HEK293T (cell line): Measurements from ENCODE around the gene POU2F3.

Experiments used
- CTCF ChIA-PET: fragments of 350-600 bp; formaldehyde crosslinking; extraction: SDS; loops from one replicate; lab custom pipeline; 2021; ENCODE audit warnings: antibody characterized with exemption, inconsistent platforms; lab: Yijun Ruan, JAX
- POLR2A ChIA-PET: fragments of 350-600 bp; formaldehyde crosslinking; extraction: SDS; loops from one replicate; lab custom pipeline; 2020; ENCODE audit warnings: antibody characterized with exemption, inconsistent platforms; lab: Yijun Ruan, JAX
- DNase-seq: peaks from one replicate; pipeline ENCODE4 v3.0.0; 2012; ENCODE audit warnings: mixed read lengths; ENCODE audit errors: extremely low spot score
- ARNT ChIP-seq: fragments of 450-650 bp; IDR thresholded peaks from 2 replicates; pipeline ENCODE4 v1.6.1; 2017; ENCODE audit warnings: mild to moderate bottlenecking
- BHLHE40 ChIP-seq: fragments of 450-650 bp; IDR thresholded peaks from 2 replicates; pipeline ENCODE4 v1.6.1; 2016; ENCODE audit warnings: mild to moderate bottlenecking, moderate library complexity, borderline replicate concordance
- CTBP1 ChIP-seq: fragments of 450-650 bp; IDR thresholded peaks from 2 replicates; pipeline ENCODE4 v1.6.1; 2016; ENCODE audit warnings: borderline replicate concordance
- ELF4 ChIP-seq: fragments of 450-650 bp; IDR thresholded peaks from 2 replicates; pipeline ENCODE4 v1.6.1; 2017; ENCODE audit warnings: antibody characterized with exemption
- FOXA1 ChIP-seq: fragments of 450-650 bp; IDR thresholded peaks from 2 replicates; pipeline ENCODE4 v1.6.1; 2016; ENCODE audit warnings: mild to moderate bottlenecking
- FOXK2 ChIP-seq: fragments of 450-650 bp; IDR thresholded peaks from 2 replicates; pipeline ENCODE4 v1.6.1; 2016; ENCODE audit warnings: mild to moderate bottlenecking
- FOXM1 ChIP-seq: fragments of 450-650 bp; IDR thresholded peaks from 2 replicates; pipeline ENCODE4 v1.6.1; 2017; ENCODE audit warnings: mild to moderate bottlenecking, borderline replicate concordance
- HDGF ChIP-seq: fragments of 450-650 bp; IDR thresholded peaks from 2 replicates; pipeline ENCODE4 v1.6.1; 2017; ENCODE audit warnings: antibody characterized with exemption, borderline replicate concordance
- L3MBTL2 ChIP-seq: fragments of 450-650 bp; conservative IDR thresholded peaks from 2 replicates; pipeline ENCODE4 v1.6.1; 2016; ENCODE audit warnings: mild to moderate bottlenecking
- LEF1 ChIP-seq: fragments of 450-650 bp; IDR thresholded peaks from 2 replicates; pipeline ENCODE4 v1.6.1; 2017; ENCODE audit warnings: mild to moderate bottlenecking, borderline replicate concordance
- NFRKB ChIP-seq: fragments of 450-650 bp; IDR thresholded peaks from 2 replicates; pipeline ENCODE4 v1.6.1; 2016; ENCODE audit warnings: mild to moderate bottlenecking, moderate library complexity
- SP1 ChIP-seq: fragments of 450-650 bp; IDR thresholded peaks from 2 replicates; pipeline ENCODE4 v1.6.1; 2017
- SUZ12 ChIP-seq: fragments of 450-650 bp; IDR thresholded peaks from 2 replicates; pipeline ENCODE4 v1.6.1; 2016; ENCODE audit warnings: mild to moderate bottlenecking
- TARDBP ChIP-seq: fragments of 450-650 bp; IDR thresholded peaks from 2 replicates; pipeline ENCODE4 v1.6.1; 2016
- ZNF384 ChIP-seq: fragments of 450-650 bp; IDR thresholded peaks from 2 replicates; pipeline ENCODE4 v1.6.1; 2016
- TF ChIP-seq, protein P1 (sequence below): fragments of 450-650 bp; IDR thresholded peaks from 2 replicates; pipeline ENCODE4 v1.6.1; 2016

The POU2F3 gene

DNA sequence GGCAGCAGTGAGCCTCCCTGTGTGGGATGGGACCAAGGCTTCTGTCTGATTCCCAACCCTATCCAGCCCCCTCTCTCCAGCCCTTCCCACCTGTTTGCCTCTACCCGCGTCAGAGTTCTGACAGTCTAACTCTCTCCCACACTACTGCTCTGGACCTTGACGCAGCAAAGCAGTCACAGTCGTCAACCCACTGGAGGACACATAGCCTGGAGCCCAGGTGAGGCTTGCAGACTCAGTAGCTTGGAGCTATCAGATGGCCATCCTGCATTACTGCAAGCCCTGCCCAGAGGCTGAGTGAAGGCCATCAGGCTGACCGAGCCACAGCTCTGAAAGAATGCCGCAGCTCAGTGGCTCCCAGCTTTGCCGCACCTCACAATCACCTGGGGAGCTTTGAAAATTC is 25.4 kb upstream of the POU2F3 start:
- TF ChIP-seq BHLHE40 (no peak), FOXK2 (no peak), LEF1 (no peak), L3MBTL2 (no peak), ARNT (no peak), NFRKB (no peak), HDGF (no peak), SUZ12 (no peak), SP1 (no peak)
- CTCF ChIA-PET, result interaction anchor here (1.5 kb wide), 1 partner anchor 33 kb away, joined by 4 read pairs; no protein-coding TSS in a partner anchor
- POLR2A ChIA-PET, result interaction anchor here (2.1 kb wide), 1 partner anchor 11 kb away, joined by 6 read pairs; no protein-coding TSS in a partner anchor
- no peak for DNase-seq

DNA sequence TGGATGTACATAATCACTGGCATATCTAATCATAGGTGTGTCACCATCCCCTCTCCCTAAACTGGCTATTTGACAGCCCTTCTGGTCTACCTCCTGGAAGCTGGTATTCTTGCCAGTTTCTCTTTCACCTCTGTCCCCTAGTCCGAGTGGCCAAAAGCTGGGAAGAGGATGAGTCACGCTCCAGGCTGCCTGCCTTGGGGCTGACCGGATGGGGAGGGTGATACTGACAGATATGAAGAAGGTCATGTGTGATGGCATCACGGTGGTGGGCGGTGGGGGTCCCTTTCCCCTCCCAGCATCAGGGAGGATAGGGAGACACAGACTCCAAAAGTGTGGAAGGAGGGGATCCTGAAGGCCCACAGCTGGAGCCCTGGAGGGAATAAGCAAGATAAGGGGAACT is 24.3 kb upstream of the POU2F3 start:
- ChIA-PET POLR2A (interaction anchor here (1.1 kb wide), 1 partner anchor 19 kb away, joined by 6 read pairs; no protein-coding TSS in a partner anchor), CTCF (no interaction called here)
- no peak for TF ChIP-seq FOXM1
- TF ChIP-seq BHLHE40, result no peak
- TF ChIP-seq FOXK2, result no peak
- TF ChIP-seq TARDBP, result no peak
- no peak for TF ChIP-seq ZNF384
- no peak for TF ChIP-seq SUZ12
- no peak for DNase-seq

DNA sequence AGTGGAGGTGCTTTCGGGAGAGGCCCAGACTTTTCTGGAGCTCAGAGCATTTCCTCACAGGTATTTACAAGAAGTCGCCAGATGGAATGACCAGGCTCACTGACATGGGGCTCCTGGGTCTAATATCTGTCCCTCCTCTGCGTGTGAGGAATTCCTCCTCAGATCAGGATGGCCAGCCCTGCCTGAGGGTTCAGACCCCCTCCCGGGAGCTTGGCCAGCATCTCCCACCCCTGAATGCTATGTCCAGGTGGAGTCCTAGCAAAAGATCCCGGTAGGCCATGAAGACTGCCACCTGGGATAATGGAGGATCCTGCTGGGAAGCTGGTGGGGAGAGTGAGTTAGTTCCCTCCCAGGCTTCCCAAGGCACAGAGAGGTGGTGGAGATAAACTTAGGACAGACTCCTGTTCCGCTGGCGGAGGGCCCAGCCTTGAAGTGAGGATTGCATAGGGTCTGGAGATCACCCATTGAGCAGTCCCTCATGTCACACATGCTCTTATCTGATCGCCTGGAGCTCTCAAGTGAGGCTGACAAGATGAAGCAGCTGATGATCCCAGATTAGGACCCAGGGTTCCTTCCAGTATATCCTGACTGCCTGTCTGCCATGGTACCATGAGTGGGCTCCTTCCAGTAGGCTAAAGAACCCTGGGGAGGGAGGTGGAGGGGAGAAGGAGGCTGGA is 23.4 kb upstream of the POU2F3 start:
- no peak for TF ChIP-seq LEF1
- TF ChIP-seq FOXM1, result no peak
- TF ChIP-seq NFRKB, result no peak
- TF ChIP-seq SP1, result no peak
- no peak for TF ChIP-seq ELF4
- TF ChIP-seq ARNT, result no peak
- no peak for TF ChIP-seq CTBP1
- CTCF ChIA-PET, result no interaction called here
- DNase-seq, result no peak
- POLR2A ChIA-PET, result no interaction called here

DNA sequence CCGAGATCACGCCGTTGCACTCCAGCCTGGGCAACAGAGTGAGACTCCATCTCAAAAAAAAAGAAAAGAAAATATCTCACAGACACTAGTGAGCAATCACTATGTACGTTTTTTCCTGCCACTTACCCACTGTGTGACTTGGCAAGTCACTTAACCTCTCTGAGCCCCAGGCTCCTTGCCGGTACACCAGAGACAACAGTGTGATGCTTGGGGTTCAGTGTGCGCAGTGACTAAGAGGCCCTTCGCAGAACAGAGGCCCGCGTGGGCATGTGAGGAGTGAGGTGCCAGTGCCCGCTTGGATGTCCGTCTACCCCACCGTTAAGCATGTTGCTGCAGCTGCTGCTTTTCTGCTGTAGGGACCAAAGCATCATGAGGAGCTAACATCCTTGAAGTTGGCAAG is 22.4 kb upstream of the POU2F3 start:
- CTCF ChIA-PET, result no interaction called here
- POLR2A ChIA-PET, result no interaction called here
- DNase-seq, result no peak
- no peak for TF ChIP-seq ELF4
- no peak for TF ChIP-seq NFRKB
- TF ChIP-seq L3MBTL2, result no peak
- no peak for TF ChIP-seq FOXA1
- TF ChIP-seq, protein P1, sequence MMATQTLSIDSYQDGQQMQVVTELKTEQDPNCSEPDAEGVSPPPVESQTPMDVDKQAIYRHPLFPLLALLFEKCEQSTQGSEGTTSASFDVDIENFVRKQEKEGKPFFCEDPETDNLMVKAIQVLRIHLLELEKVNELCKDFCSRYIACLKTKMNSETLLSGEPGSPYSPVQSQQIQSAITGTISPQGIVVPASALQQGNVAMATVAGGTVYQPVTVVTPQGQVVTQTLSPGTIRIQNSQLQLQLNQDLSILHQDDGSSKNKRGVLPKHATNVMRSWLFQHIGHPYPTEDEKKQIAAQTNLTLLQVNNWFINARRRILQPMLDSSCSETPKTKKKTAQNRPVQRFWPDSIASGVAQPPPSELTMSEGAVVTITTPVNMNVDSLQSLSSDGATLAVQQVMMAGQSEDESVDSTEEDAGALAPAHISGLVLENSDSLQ, result no peak
- no peak for TF ChIP-seq FOXK2
- no peak for TF ChIP-seq ARNT
- no peak for TF ChIP-seq CTBP1
- TF ChIP-seq BHLHE40, result no peak
- no peak for TF ChIP-seq SUZ12
- TF ChIP-seq FOXM1, result no peak
- no peak for TF ChIP-seq LEF1
- no peak for TF ChIP-seq HDGF
- TF ChIP-seq TARDBP, result no peak

DNA sequence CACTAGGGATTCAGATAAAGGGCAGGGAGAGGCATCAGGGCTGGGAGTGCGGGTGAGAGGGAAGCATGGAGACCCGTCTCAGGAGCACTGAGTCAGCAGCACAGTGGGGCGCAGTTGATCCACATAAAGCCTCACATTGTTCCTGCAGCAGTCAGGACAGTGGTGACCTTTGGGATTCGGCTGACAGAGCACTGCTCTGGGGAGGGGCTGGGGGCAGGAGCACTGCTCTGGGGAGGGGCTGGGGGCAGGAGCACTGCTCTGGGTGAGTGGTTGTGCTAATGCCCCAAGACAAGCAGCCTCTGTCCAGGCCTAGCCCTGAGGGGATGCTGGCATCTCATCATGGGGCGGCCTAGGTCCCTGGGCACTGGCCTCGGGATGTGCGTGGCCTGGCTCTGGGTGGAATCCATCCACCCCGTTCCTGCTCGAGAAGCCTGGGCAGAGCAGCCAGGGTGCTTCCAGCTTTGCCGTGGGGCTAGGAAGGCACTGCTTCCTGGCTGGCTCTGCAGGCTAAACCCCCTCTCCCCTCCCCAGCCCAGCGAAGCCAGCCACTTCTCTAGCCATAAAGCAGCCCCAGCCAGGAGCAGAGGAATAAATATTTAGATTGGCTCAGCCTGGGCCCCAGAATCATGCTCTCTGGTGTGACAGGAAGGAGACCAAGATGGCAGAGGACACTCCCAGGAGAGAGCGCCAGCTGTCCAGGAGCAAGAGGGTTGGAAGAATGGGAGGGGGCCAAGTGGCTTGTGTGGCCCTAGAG is 21.8 kb upstream of the POU2F3 start:
- TF ChIP-seq BHLHE40 (no peak), SUZ12 (no peak), LEF1 (no peak)
- POLR2A ChIA-PET, result no interaction called here
- no peak for DNase-seq
- CTCF ChIA-PET, result no interaction called here

DNA sequence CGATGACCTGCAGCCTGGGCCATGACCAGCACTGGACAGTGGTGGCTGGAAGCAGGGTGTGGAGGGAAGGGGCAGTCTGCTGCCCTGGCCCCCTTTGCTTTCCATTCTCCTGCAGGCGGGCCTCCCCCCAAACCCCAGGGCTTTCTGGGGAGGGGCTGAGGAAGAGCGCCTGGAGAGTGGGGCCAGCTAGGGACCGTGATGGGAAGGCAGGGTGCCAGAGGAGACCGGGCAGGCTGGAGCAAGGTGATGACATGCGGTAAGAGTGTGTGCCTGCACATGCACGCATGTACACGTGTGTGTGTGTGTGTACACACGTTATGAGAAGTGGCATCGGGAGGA is 21.3 kb upstream of the POU2F3 start:
- TF ChIP-seq BHLHE40 (no peak), ZNF384 (no peak), CTBP1 (no peak), HDGF (no peak), ELF4 (no peak), SUZ12 (no peak), SP1 (no peak), L3MBTL2 (no peak), NFRKB (no peak), TARDBP (no peak), FOXK2 (no peak), FOXA1 (no peak)
- TF ChIP-seq, protein P1, result no peak
- ChIA-PET CTCF (no interaction called here), POLR2A (no interaction called here)
- DNase-seq, result no peak
